ENCODE measurements around the gene CCDC112. TPM values are rescaled to one million over a fixed set of nuclear protein-coding genes. Genes with fewer than 3 reads are reported as not detected.

Gene CCDC112
- total RNA-seq, 1 donor from 2014 or later: 9.1 TPM

DNA sequence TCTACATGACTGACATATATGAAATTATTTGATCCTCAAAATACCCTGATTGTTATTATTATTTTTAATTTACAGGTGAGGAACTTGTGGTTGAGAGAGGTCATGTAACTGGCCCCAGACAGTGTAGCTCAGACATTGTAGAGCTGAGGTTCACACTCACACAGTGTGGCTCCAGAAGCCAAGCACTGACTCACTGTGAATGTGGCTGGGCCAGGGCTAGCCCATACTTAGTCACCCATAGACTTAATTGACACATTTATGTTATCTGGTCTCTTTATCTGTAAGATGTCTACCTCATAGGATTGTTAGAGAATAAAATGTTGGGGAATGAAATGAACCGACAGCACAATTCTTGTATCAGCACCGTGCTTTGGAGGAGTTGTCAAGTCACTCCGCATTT is 24.9 kb upstream of the CCDC112 start:
- Mint-ChIP-seq H3K36me3 (no peaks in the 10 kb centered on the region), H3K27ac (no peak overlapping the region), H3K4me3 (no peak overlapping the region), H3K27me3 (ENCODE audit: low read depth) (no peaks in the 10 kb centered on the region), H3K4me1 (peaks cover 4% of the 10 kb centered on the region), H3K9me3 (peaks cover 9% of the 10 kb centered on the region)
- TF ChIP-seq, protein P1, sequence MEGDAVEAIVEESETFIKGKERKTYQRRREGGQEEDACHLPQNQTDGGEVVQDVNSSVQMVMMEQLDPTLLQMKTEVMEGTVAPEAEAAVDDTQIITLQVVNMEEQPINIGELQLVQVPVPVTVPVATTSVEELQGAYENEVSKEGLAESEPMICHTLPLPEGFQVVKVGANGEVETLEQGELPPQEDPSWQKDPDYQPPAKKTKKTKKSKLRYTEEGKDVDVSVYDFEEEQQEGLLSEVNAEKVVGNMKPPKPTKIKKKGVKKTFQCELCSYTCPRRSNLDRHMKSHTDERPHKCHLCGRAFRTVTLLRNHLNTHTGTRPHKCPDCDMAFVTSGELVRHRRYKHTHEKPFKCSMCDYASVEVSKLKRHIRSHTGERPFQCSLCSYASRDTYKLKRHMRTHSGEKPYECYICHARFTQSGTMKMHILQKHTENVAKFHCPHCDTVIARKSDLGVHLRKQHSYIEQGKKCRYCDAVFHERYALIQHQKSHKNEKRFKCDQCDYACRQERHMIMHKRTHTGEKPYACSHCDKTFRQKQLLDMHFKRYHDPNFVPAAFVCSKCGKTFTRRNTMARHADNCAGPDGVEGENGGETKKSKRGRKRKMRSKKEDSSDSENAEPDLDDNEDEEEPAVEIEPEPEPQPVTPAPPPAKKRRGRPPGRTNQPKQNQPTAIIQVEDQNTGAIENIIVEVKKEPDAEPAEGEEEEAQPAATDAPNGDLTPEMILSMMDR (IDR thresholded peaks at IDR 0.05; ENCODE audit: unreplicated experiment): no peak
- DNase-seq (ENCODE audit: low spot score in 2 of 2, unreplicated experiment in 2 of 2): no peak

DNA sequence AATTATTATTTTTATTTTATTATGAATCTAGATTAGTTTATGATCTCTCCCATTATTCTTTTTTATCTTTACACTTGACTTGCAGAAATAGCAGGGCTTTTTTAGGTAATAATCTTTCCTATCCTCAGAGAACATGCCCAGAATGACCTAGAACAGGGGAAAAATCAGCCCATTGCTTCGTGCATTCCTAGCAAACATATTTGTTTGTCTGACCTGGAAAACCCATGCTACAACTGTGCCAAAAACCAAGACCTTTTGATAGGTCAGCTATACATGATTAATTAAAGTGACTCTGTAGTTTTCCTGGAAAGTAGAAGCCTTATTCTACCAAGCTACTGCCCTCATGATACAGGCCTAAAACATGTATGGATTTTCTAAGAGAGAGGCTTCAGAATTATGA is 24.1 kb upstream of the CCDC112 start:
- peaks cover 4% of the 10 kb centered on the region for H3K4me1 Mint-ChIP-seq
- H3K9me3 Mint-ChIP-seq: peaks cover 9% of the 10 kb centered on the region
- TF ChIP-seq, protein P1 (IDR thresholded peaks at IDR 0.05; ENCODE audit: unreplicated experiment): no peak
- no peak overlapping the region for H3K27ac Mint-ChIP-seq
- no peak for DNase-seq (ENCODE audit: low spot score in 2 of 2, unreplicated experiment in 2 of 2)
- no peaks in the 10 kb centered on the region for H3K27me3 Mint-ChIP-seq (ENCODE audit: low read depth)
- H3K36me3 Mint-ChIP-seq: no peaks in the 10 kb centered on the region
- no peak overlapping the region for H3K4me3 Mint-ChIP-seq

DNA sequence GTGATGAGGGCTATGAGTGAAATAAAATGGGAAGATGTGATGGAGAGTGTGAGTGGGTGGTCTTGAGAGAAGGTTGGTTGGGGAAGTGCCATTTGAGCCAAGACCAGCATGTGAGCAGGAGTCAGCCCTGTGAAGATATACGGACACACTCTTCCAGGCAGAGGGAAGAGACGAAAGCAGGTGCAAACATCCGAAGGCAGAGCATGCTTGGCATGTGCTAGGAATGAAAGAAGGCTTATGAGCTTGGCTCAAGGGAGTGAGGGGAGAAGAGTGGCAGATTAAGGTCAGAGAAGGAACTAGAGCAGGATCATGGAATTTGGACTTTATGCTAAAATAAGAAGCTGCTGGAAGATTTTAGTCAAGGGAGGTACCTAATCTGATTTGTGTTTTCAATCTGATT is 23.6 kb upstream of the CCDC112 start:
- H3K36me3 Mint-ChIP-seq: no peaks in the 10 kb centered on the region
- DNase-seq (ENCODE audit: low spot score in 2 of 2, unreplicated experiment in 2 of 2): no peak
- H3K27me3 Mint-ChIP-seq (ENCODE audit: low read depth): no peaks in the 10 kb centered on the region
- no peak overlapping the region for H3K4me3 Mint-ChIP-seq
- H3K4me1 Mint-ChIP-seq: peaks cover 4% of the 10 kb centered on the region
- peaks cover 9% of the 10 kb centered on the region for H3K9me3 Mint-ChIP-seq
- TF ChIP-seq, protein P1 (IDR thresholded peaks at IDR 0.05; ENCODE audit: unreplicated experiment): no peak
- no peak overlapping the region for H3K27ac Mint-ChIP-seq

DNA sequence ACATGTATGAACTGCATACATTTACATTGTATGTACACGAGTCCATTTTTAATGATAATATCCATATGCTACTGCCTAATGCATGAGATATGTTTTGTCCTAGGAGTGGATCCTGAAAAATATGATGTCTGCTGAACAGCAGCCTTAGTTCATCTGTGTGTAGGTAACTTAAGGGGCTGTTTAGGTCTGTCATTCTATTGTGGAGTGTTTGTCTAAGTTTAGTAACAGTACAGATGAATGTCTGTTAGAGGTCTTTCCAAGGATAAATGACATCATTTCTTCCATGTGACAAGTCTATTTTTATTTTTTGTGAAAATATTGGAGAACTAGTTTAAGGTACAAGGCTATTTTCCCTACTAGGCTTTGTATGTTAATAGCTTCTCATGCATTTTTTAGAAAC is 22.6 kb upstream of the CCDC112 start:
- Mint-ChIP-seq H3K4me3 (no peak overlapping the region), H3K27ac (no peak overlapping the region), H3K4me1 (peaks cover 4% of the 10 kb centered on the region), H3K9me3 (peaks cover 9% of the 10 kb centered on the region), H3K27me3 (ENCODE audit: low read depth) (no peaks in the 10 kb centered on the region), H3K36me3 (no peaks in the 10 kb centered on the region)
- TF ChIP-seq, protein P1 (IDR thresholded peaks at IDR 0.05; ENCODE audit: unreplicated experiment): no peak
- no peak for DNase-seq (ENCODE audit: low spot score in 2 of 2, unreplicated experiment in 2 of 2)

DNA sequence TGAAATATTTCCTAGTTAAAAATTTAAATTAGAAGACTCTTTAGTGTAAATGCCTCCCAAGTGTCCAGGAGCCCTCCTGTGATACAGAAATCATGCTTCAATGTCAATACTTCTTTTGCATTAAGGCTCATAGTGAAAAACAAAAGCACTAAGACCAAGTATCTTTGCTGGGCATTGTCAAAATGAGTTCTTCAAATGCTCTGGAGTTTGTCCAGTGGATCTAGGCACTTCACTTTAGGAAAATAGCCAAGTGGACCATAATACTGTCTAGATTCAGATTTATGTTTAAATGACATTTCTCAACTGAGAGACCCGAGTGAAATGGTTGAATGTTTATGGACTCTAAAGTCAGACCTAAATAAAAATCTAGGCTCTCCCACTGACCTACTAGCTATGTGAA is 21.3 kb upstream of the CCDC112 start:
- Mint-ChIP-seq H3K27me3 (ENCODE audit: low read depth) (peaks cover under 1% of the 10 kb centered on the region), H3K4me1 (peaks cover 4% of the 10 kb centered on the region), H3K4me3 (no peak overlapping the region), H3K27ac (peak overlapping the region; percentile 67), H3K36me3 (no peaks in the 10 kb centered on the region), H3K9me3 (peaks cover 5% of the 10 kb centered on the region)
- no peak for DNase-seq (ENCODE audit: low spot score in 2 of 2, unreplicated experiment in 2 of 2)
- TF ChIP-seq, protein P1 (IDR thresholded peaks at IDR 0.05; ENCODE audit: unreplicated experiment): no peak

DNA sequence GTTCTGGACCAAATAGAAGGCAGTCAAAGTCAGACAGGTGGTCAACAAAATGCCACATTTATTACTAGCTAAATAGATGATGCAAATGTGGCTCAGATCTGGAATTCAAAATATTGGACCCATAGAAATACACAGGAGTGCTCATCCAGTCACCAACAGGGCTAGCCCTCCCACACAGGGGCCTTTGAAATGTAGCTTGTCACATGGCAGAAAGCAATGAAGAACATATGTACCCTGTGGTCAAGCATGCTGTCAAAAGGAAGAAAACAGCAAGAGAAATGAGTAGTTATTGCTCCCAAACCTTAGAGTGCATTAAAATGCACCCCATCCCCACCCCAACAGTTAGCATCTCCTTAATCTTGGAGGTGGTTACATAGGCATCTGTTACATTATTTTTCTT is 20.9 kb upstream of the CCDC112 start:
- H3K27me3 Mint-ChIP-seq (ENCODE audit: low read depth): peaks cover 4% of the 10 kb centered on the region
- peaks cover under 1% of the 10 kb centered on the region for H3K9me3 Mint-ChIP-seq
- H3K4me1 Mint-ChIP-seq: peaks cover 4% of the 10 kb centered on the region
- no peaks in the 10 kb centered on the region for H3K36me3 Mint-ChIP-seq
- H3K4me3 Mint-ChIP-seq: no peak overlapping the region
- no peak overlapping the region for H3K27ac Mint-ChIP-seq
- no peak for DNase-seq (ENCODE audit: low spot score in 2 of 2, unreplicated experiment in 2 of 2)
- TF ChIP-seq, protein P1 (IDR thresholded peaks at IDR 0.05; ENCODE audit: unreplicated experiment): no peak

Measured in mesothelial cell of epicardium (in vitro differentiated cells).